H1 (cell line): ENCODE measurements around the gene F2. TPM values are rescaled to one million over a fixed set of nuclear protein-coding genes. Genes with fewer than 3 reads are reported as not detected.

Source experiments
- CTCF ChIA-PET: fragments of 300-600 bp; sonication (Branson Sonifier 250); formaldehyde crosslinking; loops from one replicate; lab custom pipeline; 2021; ENCODE audit not compliant: partially characterized antibody; lab: Charles Lee
- POLR2A ChIA-PET: fragments of 300-600 bp; sonication (Branson Sonifier 250); formaldehyde crosslinking; loops from one replicate; lab custom pipeline; 2021; ENCODE audit warnings: inconsistent platforms; ENCODE audit not compliant: partially characterized antibody; lab: Charles Lee
- DNase-seq, 2 experiments: peaks; one replicate each; pipeline versions ENCODE4 v3.0.0 to v3.0.0-alpha.2; 2010 to 2022; ENCODE audit warnings: low spot score in 2 of 2, low read depth in 1 of 2, mixed read lengths in 1 of 2
- FAIRE-seq: peaks from 2 replicates; lab custom pipeline; 2011; peaks lifted over from hg19 to GRCh38; lab: Jason Lieb, UNC
- H2AFZ ChIP-seq: 2 replicates; pipeline ENCODE4 v1.8.1; 2012; ENCODE audit warnings: low read length, inconsistent platforms
- H2AK5ac ChIP-seq: 2 replicates; pipeline ENCODE4 v1.6.1; 2013; ENCODE audit warnings: low read depth, low read length
- H2BK120ac ChIP-seq: replicated peaks from 2 replicates; pipeline ENCODE3; 2013; ENCODE audit warnings: low read depth, low read length, inconsistent platforms
- H2BK12ac ChIP-seq: 2 replicates; pipeline ENCODE4 v1.6.1; 2013; ENCODE audit warnings: low read depth, low read length
- H2BK15ac ChIP-seq: 2 replicates; pipeline ENCODE4 v1.6.1; 2013; ENCODE audit warnings: low read length
- H2BK20ac ChIP-seq: 2 replicates; pipeline ENCODE4 v1.6.1; 2013; ENCODE audit warnings: low read length
- H2BK5ac ChIP-seq: 2 replicates; pipeline ENCODE4 v1.6.1; 2013; ENCODE audit warnings: low read depth, low read length
- H3K14ac ChIP-seq: 2 replicates; pipeline ENCODE4 v1.6.1; 2013; ENCODE audit warnings: inconsistent platforms; ENCODE audit not compliant: insufficient read length
- H3K18ac ChIP-seq: 2 replicates; pipeline ENCODE4 v1.6.1; 2013; ENCODE audit warnings: low read length; ENCODE audit errors: extremely low read depth
- H3K23ac ChIP-seq: 2 replicates; pipeline ENCODE4 v1.6.1; 2013; ENCODE audit warnings: inconsistent platforms; ENCODE audit not compliant: insufficient read length
- H3K23me2 ChIP-seq: 2 replicates; pipeline ENCODE4 v1.6.1; 2013; ENCODE audit warnings: low read depth, low read length
- H3K27ac ChIP-seq: 2 replicates; pipeline ENCODE4 v1.6.1; 2011; ENCODE audit warnings: low read depth, low read length, inconsistent platforms
- H3K27me3 ChIP-seq, 4 experiments: replicated peaks in 1 of 4; 1 replicate in 1 of 4; 2 replicates in 3 of 4; pipeline versions ENCODE4 v1.6.1 to v1.8.1; 2011 to 2013; ENCODE audit warnings: low read length in 3 of 4, mild to moderate bottlenecking in 3 of 4, inconsistent platforms in 2 of 4, mixed read lengths in 2 of 4, moderate library complexity in 1 of 4; ENCODE audit not compliant: control insufficient read depth in 3 of 4, insufficient read depth in 3 of 4; ENCODE audit errors: extremely low read depth in 1 of 4
- H3K36me3 ChIP-seq, 4 experiments: 2 replicates each; pipeline versions ENCODE4 v1.6.1 to v1.8.1; 2011 to 2013; ENCODE audit warnings: mild to moderate bottlenecking in 4 of 4, low read length in 3 of 4, moderate library complexity in 2 of 4, control low read depth in 1 of 4, inconsistent platforms in 1 of 4; ENCODE audit not compliant: insufficient read depth in 4 of 4, control insufficient read depth in 2 of 4
- H3K4ac ChIP-seq: replicated peaks from 2 replicates; pipeline ENCODE3; 2013; ENCODE audit warnings: low read length, low read depth, mixed read lengths, inconsistent platforms; ENCODE audit not compliant: insufficient read length
- H3K4me1 ChIP-seq, 4 experiments: replicated peaks in 1 of 4; 1 replicate in 1 of 4; 2 replicates in 3 of 4; pipeline versions ENCODE4 v1.6.1 to v1.8.1; 2011 to 2013; ENCODE audit warnings: low read length in 3 of 4, inconsistent platforms in 2 of 4, mixed read lengths in 1 of 4; ENCODE audit not compliant: insufficient read depth in 4 of 4, control insufficient read depth in 3 of 4
- H3K4me2 ChIP-seq, 2 experiments: 2 replicates each; pipeline versions ENCODE4 v1.6.1 to v1.8.1; 2011 to 2013; ENCODE audit warnings: low read depth in 2 of 2, low read length in 2 of 2, control low read depth in 1 of 2, inconsistent platforms in 1 of 2, mild to moderate bottlenecking in 1 of 2; ENCODE audit not compliant: insufficient read depth in 1 of 2
- H3K4me3 ChIP-seq, 4 experiments: fragments of 200-600, 300-600 bp in 1 of 4; sonication (generic), shearing (Covaris generic), sonication (Bioruptor Twin) in 1 of 4; 2 replicates each; pipeline versions ENCODE4 v1.5.1 to v1.8.1; 2011 to 2016; ENCODE audit warnings: low read length in 4 of 4, low read depth in 3 of 4, control low read depth in 2 of 4, inconsistent platforms in 2 of 4, mild to moderate bottlenecking in 2 of 4, mixed read lengths in 1 of 4, moderate library complexity in 1 of 4; ENCODE audit not compliant: insufficient read depth in 2 of 4; ENCODE audit errors: extremely low read depth in 1 of 4
- H3K56ac ChIP-seq: replicated peaks from 2 replicates; pipeline ENCODE3; 2013; ENCODE audit warnings: low read depth, mild to moderate bottlenecking, mixed read lengths, low read length, inconsistent platforms; ENCODE audit not compliant: insufficient read length
- H3K79me1 ChIP-seq: 2 replicates; pipeline ENCODE4 v1.6.1; 2013; ENCODE audit warnings: low read depth, low read length, control low read depth
- H3K79me2 ChIP-seq, 2 experiments: 2 replicates each; pipeline versions ENCODE4 v1.6.1 to v1.8.1; 2012 to 2013; ENCODE audit warnings: low read length in 2 of 2, mild to moderate bottlenecking in 2 of 2, inconsistent platforms in 1 of 2; ENCODE audit not compliant: insufficient read depth in 2 of 2, control insufficient read depth in 1 of 2
- H3K9ac ChIP-seq, 4 experiments: replicated peaks in 1 of 4; 1 replicate in 1 of 4; 2 replicates in 3 of 4; pipeline versions ENCODE4 v1.6.1 to v1.8.1; 2011 to 2013; ENCODE audit warnings: low read depth in 3 of 4, low read length in 3 of 4, control low read depth in 2 of 4, mild to moderate bottlenecking in 2 of 4, moderate library complexity in 2 of 4, inconsistent platforms in 1 of 4; ENCODE audit errors: extremely low read depth in 1 of 4
- H3K9me3 ChIP-seq, 2 experiments: 2 replicates each; pipeline versions ENCODE4 v1.6.1 to v1.8.1; 2012 to 2013; ENCODE audit warnings: mild to moderate bottlenecking in 2 of 2, moderate library complexity in 2 of 2, control low read depth in 1 of 2, inconsistent platforms in 1 of 2, low read depth in 1 of 2, low read length in 1 of 2, mixed read lengths in 1 of 2; ENCODE audit not compliant: insufficient read depth in 2 of 2
- H4K20me1 ChIP-seq, 2 experiments: replicated peaks in 1 of 2; 2 replicates each; pipeline versions ENCODE3 to v1.8.1; 2011 to 2013; ENCODE audit warnings: inconsistent platforms in 2 of 2, low read length in 2 of 2, mild to moderate bottlenecking in 1 of 2; ENCODE audit not compliant: insufficient read depth in 2 of 2, control insufficient read depth in 1 of 2
- H4K5ac ChIP-seq: 2 replicates; pipeline ENCODE4 v1.6.1; 2013; ENCODE audit warnings: low read length, low read depth, mixed read lengths, inconsistent platforms; ENCODE audit not compliant: insufficient read length
- H4K8ac ChIP-seq: 2 replicates; pipeline ENCODE4 v1.8.0; 2013; ENCODE audit warnings: mild to moderate bottlenecking, moderate library complexity, low read length, inconsistent platforms; ENCODE audit not compliant: insufficient read depth; ENCODE audit errors: extremely low read depth
- H4K91ac ChIP-seq: replicated peaks from 2 replicates; pipeline ENCODE3; 2013; ENCODE audit warnings: low read length, mixed read lengths, inconsistent platforms; ENCODE audit not compliant: insufficient read length
- BRCA1 ChIP-seq: IDR thresholded peaks from 2 replicates; pipeline ENCODE4 v1.6.1; 2012; ENCODE audit warnings: low read depth, low read length, improper control_type of control experiment
- EP300 ChIP-seq, 2 experiments: IDR thresholded peaks; 1 replicate in 1 of 2; 2 replicates in 1 of 2; pipeline ENCODE4 v1.6.1; 2011 to 2012; ENCODE audit warnings: low read depth in 2 of 2, low read length in 2 of 2, mild to moderate bottlenecking in 2 of 2, borderline replicate concordance in 1 of 2, inconsistent platforms in 1 of 2, moderate library complexity in 1 of 2
- KDM4A ChIP-seq: IDR thresholded peaks from one replicate; pipeline ENCODE4 v1.7.1; 2012; ENCODE audit warnings: low read depth, mild to moderate bottlenecking, moderate library complexity, low read length, inconsistent platforms; ENCODE audit not compliant: severe bottlenecking
- MAFK ChIP-seq: IDR thresholded peaks from 2 replicates; pipeline ENCODE4 v1.6.1; 2012; ENCODE audit warnings: low read depth, mild to moderate bottlenecking, improper control_type of control experiment, low read length
- NANOG ChIP-seq: IDR thresholded peaks from 2 replicates; pipeline ENCODE4 v1.6.1; 2011; ENCODE audit warnings: low read length, low read depth, mild to moderate bottlenecking, inconsistent platforms; ENCODE audit not compliant: insufficient read depth, poor library complexity, severe bottlenecking
- RAD21 ChIP-seq, 2 experiments: IDR thresholded peaks in 1 of 2; conservative IDR thresholded peaks in 1 of 2; 2 replicates each; pipeline ENCODE4 v1.6.1; 2011; ENCODE audit warnings: low read depth in 2 of 2, low read length in 2 of 2, improper control_type of control experiment in 1 of 2, inconsistent platforms in 1 of 2, mild to moderate bottlenecking in 1 of 2, moderate library complexity in 1 of 2
- RNF2 ChIP-seq: fragments of 200-900, 300-1000 bp; sonication (generic); IDR thresholded peaks from 2 replicates; pipeline ENCODE4 v1.7.1; 2016; ENCODE audit warnings: borderline replicate concordance, low read depth, mild to moderate bottlenecking, antibody characterized with exemption, low read length; ENCODE audit not compliant: poor library complexity, severe bottlenecking; ENCODE audit errors: missing control alignments
- SP2 ChIP-seq: IDR thresholded peaks from 2 replicates; pipeline ENCODE4 v1.6.1; 2012; ENCODE audit warnings: mild to moderate bottlenecking, low read length, inconsistent platforms
- WGBS, 2 experiments: shearing (Covaris generic) in 1 of 2; methylation state at CpG; one replicate each; pipeline versions ENCODE4 v1.1.6 to v1.1.7; 2013 to 2015; ENCODE audit warnings: low lambda C conversion rate in 2 of 2, mixed read lengths in 2 of 2, inconsistent platforms in 1 of 2, low coverage in 1 of 2, missing lambda C conversion rate in 1 of 2; ENCODE audit not compliant: insufficient replicate concordance in 2 of 2, insufficient coverage in 1 of 2, insufficient read length in 1 of 2; ENCODE audit errors: extremely low coverage in 1 of 2, missing lambda C conversion rate in 1 of 2; 5-methylcytosine and 5-hydroxymethylcytosine counted together
- polyA plus RNA-seq, 7 experiments: library from polyadenylated mRNA; depleted of rRNA in 3 of 7; stranded (reverse) in 5 of 7; unstranded in 2 of 7; fragments of >200 nt in 5 of 7; fragments of 200-250 nt in 2 of 7; gene quantifications; 1 replicate in 5 of 7; 2 replicates in 1 of 7; 4 replicates in 1 of 7; pipeline versions ENCODE4 v1.2.1 to v1.2.3, GENCODE V29; 2011 to 2013; ENCODE audit warnings: missing spikeins in 2 of 7, mixed read lengths in 2 of 7
- total RNA-seq: library from RNA; stranded (reverse); fragmentation: NEBNext Ultra II Directional; extraction: Animal tissue kit (Norgen Biotek cat#: 25700); gene quantifications from 2 replicates; pipeline ENCODE4 v1.2.1, GENCODE V29; 2021
- TF ChIP-seq, protein P1 (sequence below): IDR thresholded peaks from 2 replicates; pipeline ENCODE4 v1.6.1; 2012; ENCODE audit warnings: low read length, inconsistent platforms

F2 gene
- total and polyA plus RNA-seq, 2 of the 8 experiments (the other 6 are each of a cell fraction or from before 2014, with no cell fraction given) = 0.11 TPM; not detected in 1

DNA sequence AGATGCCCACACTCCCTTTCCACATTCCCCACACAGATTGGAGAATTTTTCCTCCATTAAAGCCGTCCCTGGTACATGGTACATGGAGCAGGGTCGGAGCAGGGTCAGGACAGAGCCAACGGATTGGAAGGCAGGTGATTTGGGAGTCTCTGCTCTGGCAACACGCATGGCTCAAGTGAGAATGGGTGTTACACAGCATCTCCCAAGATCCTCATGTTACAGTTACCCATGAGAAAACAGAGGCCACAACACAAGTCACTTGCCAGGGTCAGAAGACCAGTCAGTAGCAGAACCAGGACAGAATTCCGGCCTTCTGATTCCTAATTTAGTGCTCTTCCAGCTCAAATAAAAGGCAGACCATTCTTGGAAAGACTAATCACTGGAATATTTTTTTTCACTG is 7.7 kb upstream of the F2 start:
- no peak overlapping the region for H3K56ac ChIP-seq
- H2BK5ac ChIP-seq = no peak overlapping the region
- DNase-seq (no peak), FAIRE-seq (no peak)
- H4K91ac ChIP-seq = no peak overlapping the region
- no peak overlapping the region for H3K18ac ChIP-seq
- no peak overlapping the region for H2AK5ac ChIP-seq
- no peak overlapping the region for H2AFZ ChIP-seq
- H3K9me3 ChIP-seq = no peaks in the 10 kb centered on the region
- no peak overlapping the region for H3K4me2 ChIP-seq
- H3K14ac ChIP-seq = no peak overlapping the region
- H3K79me2 ChIP-seq = no peaks in the 10 kb centered on the region
- no peak overlapping the region for H4K5ac ChIP-seq
- no peaks in the 10 kb centered on the region for H3K4me1 ChIP-seq
- H3K23ac ChIP-seq = no peak overlapping the region
- no peak overlapping the region for H3K9ac ChIP-seq
- H4K8ac ChIP-seq = no peak overlapping the region
- H2BK120ac ChIP-seq = no peak overlapping the region
- H3K4ac ChIP-seq = no peak overlapping the region
- no peak overlapping the region for H2BK20ac ChIP-seq
- ChIA-PET POLR2A (interaction anchor here (0.7 to 1.6 kb wide), 3 partner anchors 11 to 38 kb away, joined by 3 to 4 read pairs (median 3); partner anchors contain the start of genes ARHGAP1 and ZNF408), CTCF (no interaction called here)
- 94% methylated on average over 5 of the region's 5 CpGs; no CpG with 5 or more reads in 1 of the 2 experiments for WGBS, 2 experiments
- no peak overlapping the region for H2BK15ac ChIP-seq
- no peaks in the 10 kb centered on the region for H3K27me3 ChIP-seq
- no peak overlapping the region for H2BK12ac ChIP-seq
- no peak overlapping the region for H3K27ac ChIP-seq
- no peaks in the 10 kb centered on the region; the same call in 1 of the 2 replicates for H3K79me1 ChIP-seq
- H3K4me3 ChIP-seq = no peak overlapping the region
- H4K20me1 ChIP-seq = peaks cover 2% of the 10 kb centered on the region in 2 experiments
- H3K23me2 ChIP-seq = no peaks in the 10 kb centered on the region; the same call in 1 of the 2 replicates
- H3K36me3 ChIP-seq = peaks cover 0 to 7% (median 0%) of the 10 kb centered on the region in 4 experiments; a peak in 4 of 8 replicates
- TF ChIP-seq MAFK = no peak
- TF ChIP-seq BRCA1 = no peak
- no peak for TF ChIP-seq SP2
- TF ChIP-seq, protein P1, sequence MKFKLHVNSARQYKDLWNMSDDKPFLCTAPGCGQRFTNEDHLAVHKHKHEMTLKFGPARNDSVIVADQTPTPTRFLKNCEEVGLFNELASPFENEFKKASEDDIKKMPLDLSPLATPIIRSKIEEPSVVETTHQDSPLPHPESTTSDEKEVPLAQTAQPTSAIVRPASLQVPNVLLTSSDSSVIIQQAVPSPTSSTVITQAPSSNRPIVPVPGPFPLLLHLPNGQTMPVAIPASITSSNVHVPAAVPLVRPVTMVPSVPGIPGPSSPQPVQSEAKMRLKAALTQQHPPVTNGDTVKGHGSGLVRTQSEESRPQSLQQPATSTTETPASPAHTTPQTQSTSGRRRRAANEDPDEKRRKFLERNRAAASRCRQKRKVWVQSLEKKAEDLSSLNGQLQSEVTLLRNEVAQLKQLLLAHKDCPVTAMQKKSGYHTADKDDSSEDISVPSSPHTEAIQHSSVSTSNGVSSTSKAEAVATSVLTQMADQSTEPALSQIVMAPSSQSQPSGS = no peak
- TF ChIP-seq RNF2 = no peak
- TF ChIP-seq KDM4A = no peak
- no peak for TF ChIP-seq NANOG
- TF ChIP-seq EP300 (IDR thresholded peaks at IDR 0.05; ENCODE audit: borderline replicate concordance in 1 of 2, low read depth in 2 of 2, low read length in 2 of 2) = no peak
- TF ChIP-seq RAD21 (IDR thresholded peaks at IDR 0.05 in 1 of 2, conservative IDR thresholded peaks at IDR 0.05 in 1 of 2; ENCODE audit: low read depth in 2 of 2, low read length in 2 of 2) = no peak
